Endothelial cell of umbilical vein (primary cell): ENCODE data around the gene GCLC. TPM values are rescaled to one million over a fixed set of nuclear protein-coding genes. Genes with fewer than 3 reads are reported as not detected.

Source experiments
- BruUV-seq: library from RNA; stranded (reverse); fragments of 400-500 nt; replicated peaks from 2 replicates; lab custom pipeline; 2021; lab: Mats Ljungman, UMichigan
- CTCF ChIA-PET: fragments of 300-600, 350-600 bp; sonication (Branson Sonifier 250); formaldehyde crosslinking; loops from one replicate; lab custom pipeline; 2021; ENCODE audit warnings: antibody characterized with exemption, inconsistent platforms; lab: Charles Lee
- POLR2A ChIA-PET: fragments of 300-600, 350-600 bp; sonication (Branson Sonifier 250); formaldehyde crosslinking; loops from one replicate; lab custom pipeline; 2021; ENCODE audit warnings: antibody characterized with exemption, inconsistent platforms; lab: Charles Lee
- DNase-seq: peaks from one replicate; pipeline ENCODE4 v3.0.0-alpha.2; 2011; ENCODE audit warnings: low read depth, low spot score
- FAIRE-seq: peaks from 2 replicates; lab custom pipeline; 2011; peaks lifted over from hg19 to GRCh38; lab: Jason Lieb, UNC
- H2AFZ ChIP-seq: 2 replicates; pipeline ENCODE4 v1.6.0; 2012; ENCODE audit warnings: low read depth, low read length, control low read depth, inconsistent platforms
- H3K27ac ChIP-seq: 2 replicates; pipeline ENCODE4 v1.5.1; 2011; ENCODE audit warnings: low read depth, mild to moderate bottlenecking, control low read depth, low read length, moderate library complexity; ENCODE audit not compliant: insufficient read depth
- H3K27me3 ChIP-seq, 2 experiments: 2 replicates each; pipeline versions ENCODE4 v1.6.0 to v1.6.1; 2011; ENCODE audit warnings: low read length in 2 of 2, mixed read lengths in 1 of 2; ENCODE audit not compliant: control insufficient read depth in 2 of 2, insufficient read depth in 2 of 2
- H3K36me3 ChIP-seq, 2 experiments: 2 replicates in 1 of 2; 3 replicates in 1 of 2; pipeline ENCODE4 v1.5.1; 2011; ENCODE audit warnings: low read length in 2 of 2, mild to moderate bottlenecking in 1 of 2, moderate library complexity in 1 of 2; ENCODE audit not compliant: control insufficient read depth in 2 of 2, insufficient read depth in 2 of 2; ENCODE audit errors: extremely low read depth in 1 of 2
- H3K4me1 ChIP-seq: 3 replicates; pipeline ENCODE4 v1.5.1; 2011; ENCODE audit warnings: mild to moderate bottlenecking, low read length; ENCODE audit not compliant: control insufficient read depth, insufficient read depth; ENCODE audit errors: extremely low read depth
- H3K4me2 ChIP-seq: 2 replicates; pipeline ENCODE4 v1.6.1; 2011; ENCODE audit warnings: low read length, control low read depth, mixed read lengths; ENCODE audit not compliant: insufficient read depth
- H3K4me3 ChIP-seq, 3 experiments: fragments of 200-600 bp in 1 of 3; sonication (generic), shearing (Covaris generic) in 1 of 3; replicated peaks in 1 of 3; 2 replicates each; pipeline ENCODE4 v1.5.1; 2011 to 2016; ENCODE audit warnings: control low read depth in 3 of 3, low read length in 3 of 3, mild to moderate bottlenecking in 2 of 3, inconsistent platforms in 1 of 3, low read depth in 1 of 3, moderate library complexity in 1 of 3; ENCODE audit not compliant: insufficient read depth in 1 of 3
- H3K79me2 ChIP-seq: 2 replicates; pipeline ENCODE4 v1.6.0; 2012; ENCODE audit warnings: low read length, inconsistent platforms; ENCODE audit not compliant: control insufficient read depth, insufficient read depth
- H3K9ac ChIP-seq: replicated peaks from 2 replicates; pipeline ENCODE3; 2011; ENCODE audit warnings: low read length, control low read depth; ENCODE audit not compliant: insufficient read depth; ENCODE audit errors: extremely low read depth
- H3K9me1 ChIP-seq: replicated peaks from 3 replicates; pipeline ENCODE4 v1.6.0; 2011; ENCODE audit warnings: mild to moderate bottlenecking, low read length; ENCODE audit not compliant: control insufficient read depth, insufficient read depth; ENCODE audit errors: extremely low read depth
- H3K9me3 ChIP-seq: replicated peaks from 2 replicates; pipeline ENCODE4 v1.5.1; 2012; ENCODE audit warnings: low read length, inconsistent platforms; ENCODE audit not compliant: control insufficient read depth, insufficient read depth
- H4K20me1 ChIP-seq: replicated peaks from 2 replicates; pipeline ENCODE3; 2011; ENCODE audit warnings: mild to moderate bottlenecking, low read length; ENCODE audit not compliant: control insufficient read depth, insufficient read depth; ENCODE audit errors: extremely low read depth
- EZH2 ChIP-seq: IDR thresholded peaks from 2 replicates; pipeline ENCODE4 v1.6.1; 2012; ENCODE audit warnings: borderline replicate concordance, low read depth, mild to moderate bottlenecking, moderate library complexity, low read length, inconsistent platforms; ENCODE audit not compliant: severe bottlenecking
- FOS ChIP-seq: IDR thresholded peaks from 2 replicates; pipeline ENCODE4 v1.6.1; 2011; ENCODE audit warnings: mild to moderate bottlenecking, low read length, moderate library complexity, borderline replicate concordance; ENCODE audit not compliant: insufficient read depth
- GATA2 ChIP-seq: IDR thresholded peaks from 2 replicates; pipeline ENCODE4 v1.7.0; 2011; ENCODE audit warnings: low read depth, mild to moderate bottlenecking, moderate library complexity, mixed read lengths, low read length; ENCODE audit not compliant: insufficient read length, insufficient read depth
- JUN ChIP-seq: IDR thresholded peaks from 2 replicates; pipeline ENCODE4 v1.6.1; 2011; ENCODE audit warnings: borderline replicate concordance, low read depth; ENCODE audit not compliant: insufficient read length, insufficient read depth
- MYC ChIP-seq: IDR thresholded peaks from one replicate; pipeline ENCODE4 v1.6.1; 2011; ENCODE audit warnings: mild to moderate bottlenecking, low read depth, low read length
- POLR2A ChIP-seq: IDR thresholded peaks from 2 replicates; pipeline ENCODE4 v1.6.1; 2012; ENCODE audit warnings: low read depth, mild to moderate bottlenecking, control low read depth, low read length
- POLR2AphosphoS5 ChIP-seq: IDR thresholded peaks from 2 replicates; pipeline ENCODE4 v1.6.1; 2012; ENCODE audit warnings: low read depth, mild to moderate bottlenecking, control low read depth, low read length, moderate library complexity; ENCODE audit not compliant: insufficient read depth
- dilution Hi-C: fragments of 300-500 bp; cut with MboI; formaldehyde crosslinking; loops from one replicate; pipeline ENCODE4 v1.15.0; 2019; ENCODE audit warnings: low sequenced_read_pairs; ENCODE audit not compliant: extremely low pct_ligation_motif_present
- intact Hi-C: fragments of 100-400 bp; cut with micrococcal nuclease; formaldehyde crosslinking; loops from one replicate; pipeline ENCODE4 v1.10.0; 2022
- polyA plus RNA-seq, 4 experiments: library from polyadenylated mRNA; depleted of rRNA in 3 of 4; stranded (reverse) in 3 of 4; unstranded in 1 of 4; fragments of >200 nt; gene quantifications; 2 replicates each; pipeline versions ENCODE4 v1.2.1 to v1.2.3, GENCODE V29; 2011 to 2012; ENCODE audit warnings: missing spikeins in 1 of 4
- total RNA-seq: library from RNA; stranded (reverse); gene quantifications from 2 replicates; pipeline ENCODE4 v1.2.3, GENCODE V29; 2021
- TF ChIP-seq, protein P1 (sequence below): IDR thresholded peaks from 2 replicates; pipeline ENCODE4 v1.6.1; 2011; ENCODE audit not compliant: insufficient read depth, insufficient read length
- TF ChIP-seq, protein P2 (sequence below), 2 donors: IDR thresholded peaks; 1 replicate in 1 of 2; 2 replicates in 1 of 2; pipeline ENCODE4 v1.5.1; 2011; ENCODE audit warnings: low read length in 2 of 2, mild to moderate bottlenecking in 2 of 2, moderate library complexity in 2 of 2, control low read depth in 1 of 2, inconsistent platforms in 1 of 2, low read depth in 1 of 2; ENCODE audit not compliant: insufficient read depth in 1 of 2; ENCODE audit errors: extremely low read depth in 1 of 2

The GCLC gene
- total and polyA plus RNA-seq, 2 donors (not counting 3 experiments of a cell fraction or from before 2014, with no cell fraction given), result 7.3 to 22.8 TPM

DNA sequence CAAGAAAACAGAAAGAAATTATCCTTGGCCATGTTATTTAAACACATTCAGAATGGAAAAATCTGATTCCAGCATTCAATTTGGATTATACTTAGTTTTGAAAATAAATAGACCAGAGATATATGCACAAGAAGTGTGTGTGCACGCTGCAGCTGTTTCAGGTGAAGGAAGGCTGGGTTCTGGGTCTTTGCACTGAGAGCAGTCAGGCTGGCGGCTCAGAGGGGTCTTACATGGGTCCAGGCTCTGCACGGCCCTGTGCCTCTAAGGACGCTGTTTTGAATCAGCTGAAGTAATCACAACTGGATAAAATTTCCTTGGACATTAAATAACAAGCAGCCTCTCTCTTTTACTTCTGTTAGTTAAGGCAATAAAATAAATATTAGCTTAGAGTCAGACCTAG lies 31.8 kb downstream of the GCLC start:
- H3K4me1 ChIP-seq, result no peaks in the 10 kb centered on the region
- DNase-seq, result no peak
- H3K9me3 ChIP-seq, result no peaks in the 10 kb centered on the region
- no peak overlapping the region for H3K4me2 ChIP-seq
- no peak for FAIRE-seq
- no peaks in the 10 kb centered on the region for H4K20me1 ChIP-seq
- ChIA-PET POLR2A (no interaction called here), CTCF (interaction anchor here (1.0 to 4.0 kb wide), 5 partner anchors 12 to 215 kb away, joined by 3 to 21 read pairs (median 6); no protein-coding TSS in a partner anchor)
- intact Hi-C loops (no loop called here), dilution Hi-C loops (no loop called here)
- H3K4me3 ChIP-seq, result no peak overlapping the region
- no peaks in the 10 kb centered on the region for H3K79me2 ChIP-seq
- no peak overlapping the region for H3K27ac ChIP-seq
- no peak overlapping the region for H3K9ac ChIP-seq
- no peaks in the 10 kb centered on the region for H3K27me3 ChIP-seq
- H3K9me1 ChIP-seq, result no peaks in the 10 kb centered on the region
- TF ChIP-seq EZH2, result no peak
- TF ChIP-seq FOS, result no peak
- TF ChIP-seq POLR2A, result no peak
- no peak for TF ChIP-seq JUN
- TF ChIP-seq, protein P1, sequence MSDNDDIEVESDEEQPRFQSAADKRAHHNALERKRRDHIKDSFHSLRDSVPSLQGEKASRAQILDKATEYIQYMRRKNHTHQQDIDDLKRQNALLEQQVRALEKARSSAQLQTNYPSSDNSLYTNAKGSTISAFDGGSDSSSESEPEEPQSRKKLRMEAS, result no peak
- no peak for TF ChIP-seq GATA2
- TF ChIP-seq MYC, result no peak
- TF ChIP-seq, protein P2, sequence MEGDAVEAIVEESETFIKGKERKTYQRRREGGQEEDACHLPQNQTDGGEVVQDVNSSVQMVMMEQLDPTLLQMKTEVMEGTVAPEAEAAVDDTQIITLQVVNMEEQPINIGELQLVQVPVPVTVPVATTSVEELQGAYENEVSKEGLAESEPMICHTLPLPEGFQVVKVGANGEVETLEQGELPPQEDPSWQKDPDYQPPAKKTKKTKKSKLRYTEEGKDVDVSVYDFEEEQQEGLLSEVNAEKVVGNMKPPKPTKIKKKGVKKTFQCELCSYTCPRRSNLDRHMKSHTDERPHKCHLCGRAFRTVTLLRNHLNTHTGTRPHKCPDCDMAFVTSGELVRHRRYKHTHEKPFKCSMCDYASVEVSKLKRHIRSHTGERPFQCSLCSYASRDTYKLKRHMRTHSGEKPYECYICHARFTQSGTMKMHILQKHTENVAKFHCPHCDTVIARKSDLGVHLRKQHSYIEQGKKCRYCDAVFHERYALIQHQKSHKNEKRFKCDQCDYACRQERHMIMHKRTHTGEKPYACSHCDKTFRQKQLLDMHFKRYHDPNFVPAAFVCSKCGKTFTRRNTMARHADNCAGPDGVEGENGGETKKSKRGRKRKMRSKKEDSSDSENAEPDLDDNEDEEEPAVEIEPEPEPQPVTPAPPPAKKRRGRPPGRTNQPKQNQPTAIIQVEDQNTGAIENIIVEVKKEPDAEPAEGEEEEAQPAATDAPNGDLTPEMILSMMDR (IDR thresholded peaks at IDR 0.05; ENCODE audit: extremely low read depth in 1 of 2, insufficient read depth in 1 of 2, low read depth in 1 of 2, low read length in 2 of 2), result no peak
- TF ChIP-seq POLR2AphosphoS5, result no peak
- no peaks in the 10 kb centered on the region for H3K36me3 ChIP-seq
- BruUV-seq, result no TSS peak
- H2AFZ ChIP-seq, result no peak overlapping the region
